HG03135 (cell line): ENCODE measurements around the gene EPHB3.
"Not testable (repeated sequence)": the region's sequence is repeated elsewhere in the genome, so short reads cannot be mapped to it uniquely, and the experiment has no call there.

Experiments
- ATAC-seq: cut with Tn5 transposase; IDR thresholded peaks from one replicate; pipeline ENCODE4 v1.9.1; 2021; ENCODE audit warnings: mild to moderate bottlenecking, moderate library complexity; ENCODE audit not compliant: unreplicated experiment

EPHB3 gene

DNA sequence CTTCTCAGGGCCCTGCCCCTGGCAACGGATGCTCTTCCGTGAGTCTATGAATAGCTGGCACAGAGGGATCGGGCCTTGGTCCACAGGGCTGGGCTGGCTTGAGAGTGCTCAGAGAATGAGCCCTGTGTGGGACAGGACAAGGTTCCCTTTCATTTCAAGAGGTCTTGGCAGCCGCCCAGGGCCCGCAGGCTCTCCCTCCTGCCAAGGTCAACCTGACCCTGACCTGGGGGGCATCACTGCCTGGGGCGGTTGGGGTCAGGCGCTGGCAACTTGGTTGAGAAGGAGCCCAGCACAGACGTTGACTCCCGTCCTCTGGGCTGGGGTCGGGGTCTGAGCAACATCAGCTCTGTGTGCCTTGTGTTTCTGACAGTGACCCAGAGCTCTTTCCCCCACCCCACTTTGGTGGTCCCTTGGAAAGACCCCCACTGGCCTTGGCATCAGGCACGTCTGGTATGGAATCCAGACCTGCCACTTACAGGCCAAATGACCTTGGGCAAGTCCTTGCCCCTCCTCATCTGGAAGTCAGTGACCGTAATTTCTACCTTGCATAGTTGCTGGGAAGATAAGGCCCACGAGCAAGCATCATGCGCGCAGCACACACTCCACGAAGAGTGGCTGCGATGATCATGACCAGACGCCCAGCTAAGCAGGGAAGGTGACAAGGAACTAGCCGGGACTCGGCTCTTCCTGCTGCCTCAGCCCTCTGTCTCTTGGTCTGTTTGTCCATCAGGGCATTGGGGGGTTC, 36.4 kb downstream of the EPHB3 start:
- ATAC-seq = no peak

DNA sequence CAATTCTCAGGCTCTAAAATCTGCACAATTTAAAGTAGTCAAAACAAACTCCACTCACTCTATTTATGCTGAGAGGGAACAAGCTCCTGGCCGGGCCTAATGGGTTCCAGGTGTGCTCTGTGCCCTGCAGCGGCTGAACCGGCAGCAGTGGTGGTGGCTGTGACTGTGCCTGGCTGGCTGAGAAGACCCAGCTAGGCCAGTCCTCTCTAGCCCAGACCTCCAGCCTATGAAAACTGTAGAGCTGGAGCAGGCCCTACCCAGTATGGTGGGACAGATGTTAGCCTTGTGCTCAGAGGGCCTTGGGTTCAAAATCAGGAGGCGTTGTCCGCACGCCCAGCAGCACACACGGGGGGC, 37.0 kb downstream of the EPHB3 start:
- no peak for ATAC-seq

DNA sequence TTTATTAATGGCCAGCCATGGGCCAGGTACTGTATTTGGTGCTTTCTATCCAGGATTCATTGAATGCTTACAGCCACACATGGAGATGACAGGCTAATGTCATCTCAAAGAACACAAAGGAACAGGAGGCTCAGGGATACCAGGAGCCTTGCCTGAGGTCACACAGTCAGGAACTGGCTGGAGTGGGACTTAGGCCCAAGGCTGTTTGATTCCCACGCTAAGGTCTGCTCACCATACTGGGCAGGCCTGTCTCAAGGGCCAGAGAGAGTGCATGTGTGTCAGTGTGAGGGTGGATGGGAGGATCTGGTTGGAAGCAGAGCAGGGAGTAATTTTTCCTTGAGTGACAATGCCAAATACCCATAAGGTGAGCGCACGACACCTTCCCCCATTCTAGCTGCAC, 37.6 kb downstream of the EPHB3 start:
- no peak for ATAC-seq

DNA sequence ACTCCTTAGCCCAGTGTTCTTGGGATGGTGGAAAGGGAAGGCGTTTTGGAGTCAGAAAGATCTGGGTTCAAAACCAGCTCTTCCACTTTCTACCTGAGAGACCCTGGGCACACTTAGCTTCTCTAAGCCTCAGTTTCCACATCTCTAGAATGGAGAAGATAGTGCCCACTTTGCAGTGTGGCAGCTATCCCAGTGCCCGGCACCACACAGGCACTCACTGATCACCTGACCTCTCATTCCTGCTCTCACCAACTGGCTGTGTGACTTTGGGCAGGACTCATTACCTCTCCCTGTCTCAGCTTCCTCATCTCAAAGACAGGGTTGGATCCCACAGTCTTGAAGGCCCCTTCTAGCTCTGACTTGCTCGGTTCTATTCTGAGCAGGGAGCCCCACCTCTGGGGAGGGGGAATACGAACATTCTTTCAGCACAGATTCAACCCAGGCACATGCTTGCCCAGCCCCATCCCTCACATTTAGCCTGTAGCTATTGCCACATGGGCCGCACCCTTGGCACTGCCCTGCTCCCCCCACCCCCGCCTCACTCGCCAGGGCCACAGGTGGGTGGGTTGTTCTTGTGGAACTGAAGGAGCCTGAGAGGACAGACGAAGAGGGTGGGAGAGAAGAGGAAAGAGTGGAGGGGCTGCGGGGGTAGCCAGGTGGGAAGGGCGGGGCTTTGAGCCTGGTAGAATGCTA, 39.2 kb downstream of the EPHB3 start:
- ATAC-seq = no peak

DNA sequence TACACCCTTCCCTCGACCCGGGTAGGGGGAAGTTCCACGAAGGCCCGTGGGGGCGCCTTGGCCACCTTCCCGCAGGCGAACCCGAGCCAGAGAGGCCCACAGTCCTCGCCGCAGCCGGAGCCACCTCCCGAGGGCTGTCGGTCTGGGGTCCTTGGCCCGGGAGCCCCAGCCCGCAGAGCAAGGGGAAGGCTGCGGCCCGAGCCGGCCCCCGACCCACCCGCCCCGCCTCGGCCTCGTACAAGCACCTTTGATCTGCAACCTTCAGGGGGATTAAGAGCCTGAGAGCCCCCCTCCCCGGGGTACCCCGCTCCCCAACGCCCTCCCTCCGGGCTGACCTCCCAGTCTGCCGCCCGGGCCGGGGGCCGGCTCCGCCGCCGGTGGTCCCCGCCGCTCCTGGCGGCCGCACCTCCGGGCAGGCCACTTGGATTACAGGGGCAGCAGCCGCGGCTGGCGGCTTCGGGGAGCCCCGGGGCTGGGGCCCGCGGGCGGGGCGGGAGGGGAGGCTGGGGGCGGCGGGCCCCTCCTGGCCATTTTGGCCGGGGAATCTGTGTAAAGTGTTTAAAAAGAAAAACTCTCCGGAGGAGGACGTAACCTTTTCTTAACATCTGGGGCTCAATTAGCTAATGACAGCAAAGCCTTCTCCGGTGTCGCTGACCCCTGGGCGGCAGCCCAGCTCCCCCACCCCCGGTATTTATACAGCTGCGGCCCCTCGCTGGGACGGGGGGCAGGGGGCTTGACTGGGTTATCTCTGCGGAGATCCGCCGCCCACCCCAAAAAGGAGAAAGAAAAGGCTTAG, 40.2 kb downstream of the EPHB3 start:
- no peak for ATAC-seq

DNA sequence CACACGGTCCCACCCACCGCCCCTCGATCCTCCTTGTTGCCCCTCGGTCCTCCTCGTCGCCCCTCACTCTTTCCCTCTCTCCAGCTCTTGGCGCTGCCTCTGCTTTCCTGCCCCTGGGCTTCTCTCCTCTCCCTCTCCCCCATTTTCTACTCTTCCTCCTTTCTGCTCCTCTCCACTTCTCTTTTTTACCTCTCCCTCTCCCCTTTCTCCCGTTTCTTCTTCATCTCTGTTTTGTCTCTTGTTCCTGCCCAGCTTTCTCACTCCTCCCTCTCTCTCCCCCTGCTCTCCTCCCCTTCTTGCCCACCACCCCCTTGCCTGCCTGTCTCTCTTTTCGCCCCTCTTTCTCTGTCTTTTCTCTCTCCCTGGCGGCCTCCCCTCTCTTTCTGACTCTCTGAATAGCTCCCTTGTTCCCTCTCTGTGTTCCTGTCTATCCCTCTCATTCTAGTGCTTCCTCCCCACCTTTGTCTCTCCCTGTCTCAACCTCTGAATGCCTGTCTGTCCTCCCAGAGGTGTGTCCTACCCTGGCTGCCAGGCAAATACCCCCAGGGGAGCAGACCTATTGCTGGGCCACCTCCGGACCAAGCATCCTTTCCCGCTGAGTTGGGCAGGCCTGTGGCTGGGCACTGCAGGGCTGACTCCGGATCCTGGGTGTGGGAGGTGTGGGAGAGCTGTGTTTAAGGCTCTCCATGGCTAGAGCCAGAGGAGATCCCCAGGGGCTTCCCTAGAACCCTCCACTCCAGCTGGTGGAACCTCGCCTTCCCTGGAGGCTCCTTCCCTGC, 41.0 kb downstream of the EPHB3 start:
- no peak for ATAC-seq

DNA sequence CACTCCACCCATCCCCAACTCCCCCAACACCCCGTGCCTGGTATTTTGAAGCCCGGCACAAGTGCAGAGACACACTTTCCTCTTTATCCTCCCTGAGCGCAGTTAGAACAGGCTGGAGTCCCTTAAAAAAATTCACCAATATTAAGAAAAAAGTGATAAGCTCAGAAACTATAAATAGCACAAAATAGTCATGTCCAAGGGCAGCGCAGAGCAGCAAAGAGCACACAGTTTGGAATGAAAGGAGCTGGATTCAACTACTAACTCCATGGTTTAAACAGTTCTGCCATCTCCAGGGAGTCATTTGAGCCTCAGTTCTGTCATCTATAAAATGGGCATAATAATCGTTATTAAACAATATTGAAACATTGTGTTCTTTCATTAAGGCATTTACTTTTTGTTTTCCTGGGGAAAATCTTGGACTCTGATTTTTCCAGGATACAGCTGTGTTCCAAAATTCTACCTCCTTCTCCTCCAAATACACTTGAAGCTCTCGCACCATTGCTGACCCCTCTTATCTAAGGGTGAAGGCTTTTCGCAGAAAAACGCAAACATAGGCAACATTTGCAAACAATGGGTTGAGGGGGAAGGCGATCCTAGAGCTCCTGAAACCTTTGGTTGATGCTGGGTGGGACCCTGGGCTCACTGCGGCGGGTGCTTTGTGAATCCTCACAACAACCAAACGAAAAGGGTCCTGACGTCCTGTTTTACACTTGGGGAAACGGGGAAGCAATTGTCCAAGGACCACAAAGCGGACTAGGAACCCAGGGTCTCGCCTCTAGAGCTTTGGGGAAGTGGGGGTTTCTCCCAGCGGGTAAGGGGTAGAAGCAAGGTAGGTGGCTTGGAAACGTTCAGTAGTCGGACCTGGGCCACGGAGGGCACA, 41.8 kb downstream of the EPHB3 start:
- no peak for ATAC-seq

DNA sequence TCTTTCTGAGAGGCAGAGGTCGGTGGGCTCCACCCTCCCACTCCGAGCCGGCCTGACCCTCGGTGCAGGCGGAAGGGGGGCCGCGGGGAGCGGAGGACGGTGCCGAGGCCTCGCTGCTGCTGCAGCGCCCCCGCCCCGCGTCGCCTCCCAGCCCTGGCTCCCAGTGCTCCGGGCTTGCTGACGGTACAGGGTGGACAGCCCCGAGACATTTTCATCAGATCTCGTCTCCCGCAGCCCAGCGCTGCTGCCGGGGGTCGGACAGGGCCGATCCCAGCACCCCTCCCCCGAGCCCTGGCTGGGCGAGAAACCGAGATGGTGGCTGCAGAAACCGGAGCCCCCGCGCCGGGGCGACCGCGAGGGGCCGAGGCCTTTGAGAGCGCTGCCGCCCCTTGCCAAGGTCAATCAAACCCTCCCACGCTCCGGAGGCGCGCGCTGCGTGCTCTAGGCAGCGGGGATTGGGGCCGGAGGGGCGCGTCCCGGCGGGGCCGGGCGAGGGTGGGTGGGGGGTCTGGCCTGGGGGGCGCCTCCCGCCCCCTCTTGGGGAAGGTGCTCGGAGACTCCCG, 42.5 kb downstream of the EPHB3 start:
- ATAC-seq = no peak

DNA sequence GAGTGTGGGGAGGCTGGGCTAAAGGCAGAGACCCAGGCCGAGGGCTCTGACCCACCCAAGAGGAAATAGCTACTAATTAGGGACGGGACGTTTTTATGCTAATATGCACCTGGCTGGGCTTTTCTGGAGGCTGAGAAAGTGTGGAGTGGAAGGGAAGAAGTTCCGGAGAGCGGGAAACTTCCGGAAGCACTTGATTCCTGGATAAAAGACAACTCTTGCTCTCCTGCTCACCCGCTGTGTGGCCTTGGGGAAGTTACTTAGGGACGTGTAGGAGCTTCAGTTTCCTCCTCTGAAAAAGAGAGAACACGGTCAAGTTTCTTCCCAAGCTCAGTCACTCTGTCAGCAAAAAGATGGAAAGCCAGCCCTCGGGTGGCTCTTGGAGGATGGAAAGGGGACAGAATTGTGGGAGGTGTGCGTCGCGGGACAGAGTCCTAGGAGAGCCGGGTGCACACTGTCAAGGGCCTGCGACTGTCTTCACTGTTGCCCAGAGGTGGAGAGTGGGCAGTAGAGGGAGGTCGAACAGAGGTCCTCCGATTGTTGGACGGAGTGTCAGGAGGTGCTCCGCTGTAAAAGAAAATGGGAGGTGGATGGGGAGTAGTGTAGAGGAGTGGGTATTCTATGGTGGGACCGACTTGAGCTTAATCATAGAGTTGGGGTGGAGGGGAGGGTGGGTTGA, 43.2 kb downstream of the EPHB3 start:
- no peak for ATAC-seq

DNA sequence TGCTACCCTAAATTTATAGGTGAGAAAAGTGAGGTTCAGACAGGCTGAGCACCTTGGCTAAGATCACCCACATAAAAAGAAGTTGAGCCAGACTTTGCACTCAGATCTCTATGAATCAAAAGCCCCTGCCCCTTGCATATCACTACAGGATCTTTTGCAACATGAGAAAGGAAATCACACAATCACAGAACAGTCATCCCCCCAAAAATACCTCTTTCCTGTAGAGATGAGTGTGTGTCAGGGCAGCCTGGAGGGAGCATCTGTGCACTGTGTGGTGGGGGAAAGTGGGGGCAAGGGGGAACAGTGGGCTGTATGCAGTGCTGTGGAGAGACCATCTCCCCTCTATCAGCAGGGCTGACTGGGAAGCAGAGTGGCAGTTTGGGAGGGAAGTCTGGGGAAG, 46.6 kb downstream of the EPHB3 start:
- no peak for ATAC-seq

DNA sequence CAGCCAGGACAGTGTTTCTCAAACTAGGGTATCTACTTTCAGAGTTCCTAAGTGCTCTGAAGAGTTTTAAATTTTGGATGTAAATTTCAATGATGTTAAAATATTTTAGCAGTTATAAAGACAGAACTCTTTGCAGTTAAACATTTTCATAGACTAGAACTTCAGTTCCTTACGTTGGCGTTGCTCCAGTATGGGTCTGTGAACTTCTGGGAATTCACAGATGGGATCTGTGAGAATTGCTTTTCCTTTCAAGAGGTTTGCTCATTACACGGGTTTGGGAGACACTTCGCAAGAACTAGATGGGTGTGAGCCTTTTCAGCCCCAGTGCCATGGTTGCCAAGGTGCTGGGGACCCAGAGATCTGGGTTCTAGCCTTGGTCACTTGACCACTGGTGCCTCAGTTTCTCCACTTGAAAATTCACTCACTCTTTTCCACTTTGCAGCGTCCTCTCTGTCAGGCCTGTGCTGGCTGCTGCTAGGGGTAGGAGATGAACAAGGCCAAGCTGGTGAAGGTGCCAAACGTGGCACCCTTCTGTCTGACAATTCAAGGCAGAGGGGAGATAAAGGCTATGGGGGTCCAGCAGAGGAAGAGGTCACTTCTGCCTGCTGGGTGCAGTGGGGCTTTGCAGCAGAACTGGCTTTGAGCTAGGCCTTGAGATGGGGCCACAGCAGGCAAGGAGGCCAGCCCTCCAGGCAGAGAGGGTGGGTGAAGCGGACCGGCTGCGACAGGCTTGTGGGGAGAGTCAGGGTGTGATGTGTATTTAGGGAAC, 48.1 kb downstream of the EPHB3 start:
- no peak for ATAC-seq

DNA sequence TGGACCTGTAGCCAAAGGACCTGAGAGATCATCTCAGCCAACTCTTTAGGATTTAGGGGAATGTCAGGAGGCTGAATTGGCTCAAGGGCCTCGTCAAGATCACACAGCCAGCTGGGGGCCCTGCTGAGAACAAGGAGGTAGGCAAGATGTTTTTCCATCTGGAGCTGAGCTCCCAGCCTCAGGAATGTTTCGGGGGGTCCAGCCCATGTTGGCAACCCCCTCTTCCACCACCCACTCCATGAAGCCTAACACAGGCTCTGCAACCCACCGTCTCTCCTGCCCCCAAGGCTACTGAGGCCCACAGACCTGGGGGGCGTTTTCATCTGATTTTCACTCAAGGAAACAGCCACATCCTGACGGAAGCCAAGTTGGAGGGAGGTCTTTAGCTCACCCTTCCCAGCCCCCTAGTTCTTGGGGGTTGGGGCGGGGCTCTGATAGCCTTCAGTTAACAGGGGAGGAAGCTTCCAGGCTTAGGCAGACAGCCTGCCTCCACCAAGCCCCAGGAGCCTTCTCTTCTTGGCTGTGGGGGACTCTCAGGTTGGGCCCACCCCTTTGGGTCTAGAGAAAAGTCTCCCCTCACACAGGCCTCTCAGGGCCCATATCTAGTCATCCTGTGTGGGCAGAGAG, 48.8 kb downstream of the EPHB3 start:
- no peak for ATAC-seq

DNA sequence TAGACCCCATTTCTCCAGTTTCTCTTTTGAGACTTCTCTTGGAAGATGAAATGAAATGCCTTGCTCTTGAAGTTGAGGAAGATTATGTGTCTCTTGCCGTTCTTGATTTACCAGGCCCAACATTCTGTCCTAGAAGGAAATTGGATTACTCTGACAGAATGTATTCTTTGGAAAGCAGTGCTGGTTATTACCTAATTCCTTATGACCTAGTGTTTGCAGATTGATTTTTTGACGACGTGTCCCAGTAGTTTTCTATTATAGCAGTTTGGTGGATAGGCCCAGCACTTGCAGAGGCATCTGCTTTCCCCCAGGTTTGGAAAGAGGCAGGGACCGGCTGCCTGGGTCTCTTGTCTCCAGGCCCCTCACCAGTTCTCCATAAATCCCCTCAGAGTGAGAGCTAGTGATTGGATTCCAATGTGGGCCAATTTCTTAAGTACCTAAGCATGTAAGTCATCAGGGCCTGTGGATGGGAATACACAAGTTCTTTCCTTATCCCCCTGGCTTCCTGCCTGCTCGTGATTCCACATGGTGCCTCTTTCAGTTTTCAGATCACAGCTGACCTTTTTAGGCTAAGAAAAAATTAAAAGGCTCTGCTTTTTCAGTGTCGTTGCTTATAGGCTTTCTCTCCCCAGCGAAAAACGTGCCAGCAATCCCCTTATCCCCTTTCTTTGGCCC, 50.2 kb downstream of the EPHB3 start:
- no peak for ATAC-seq

DNA sequence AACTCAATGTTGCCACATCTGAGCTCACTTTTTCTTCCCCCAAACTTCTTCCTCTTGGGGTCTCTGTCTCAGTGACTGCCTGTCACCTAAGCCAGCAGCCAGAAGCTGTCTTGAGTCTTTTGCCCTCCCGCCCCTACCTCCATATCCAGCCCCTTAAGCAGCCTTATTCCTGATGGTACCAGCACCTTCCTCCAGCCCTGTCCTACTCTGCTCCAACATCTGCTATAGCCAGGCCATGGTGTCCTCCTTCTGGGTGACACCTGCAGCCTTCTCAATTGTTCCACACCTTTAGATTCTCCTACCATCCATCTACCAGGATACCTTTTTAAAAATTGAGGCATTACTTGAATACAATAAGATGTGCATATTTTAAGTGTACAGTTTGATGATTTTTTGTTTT, 53.8 kb downstream of the EPHB3 start:
- no peak for ATAC-seq

DNA sequence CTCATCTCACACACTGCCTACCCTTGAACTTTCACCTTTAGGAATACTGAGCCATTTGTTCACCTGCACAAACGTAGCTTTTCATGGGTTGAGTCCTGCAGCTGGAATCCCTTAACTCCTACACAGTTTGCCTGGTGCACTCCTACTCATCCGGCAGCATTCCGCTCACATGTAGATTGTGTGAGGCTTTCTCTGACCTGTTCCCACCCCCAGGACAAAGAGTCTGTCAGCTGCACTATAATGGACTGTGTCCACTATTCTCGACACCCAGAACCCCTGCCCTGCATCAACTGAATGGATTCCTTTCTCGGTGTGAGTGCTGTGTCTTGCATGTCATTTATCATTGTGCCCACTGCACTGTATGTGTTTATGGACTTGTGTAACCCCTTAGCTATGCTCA, 54.9 kb downstream of the EPHB3 start:
- no peak for ATAC-seq

DNA sequence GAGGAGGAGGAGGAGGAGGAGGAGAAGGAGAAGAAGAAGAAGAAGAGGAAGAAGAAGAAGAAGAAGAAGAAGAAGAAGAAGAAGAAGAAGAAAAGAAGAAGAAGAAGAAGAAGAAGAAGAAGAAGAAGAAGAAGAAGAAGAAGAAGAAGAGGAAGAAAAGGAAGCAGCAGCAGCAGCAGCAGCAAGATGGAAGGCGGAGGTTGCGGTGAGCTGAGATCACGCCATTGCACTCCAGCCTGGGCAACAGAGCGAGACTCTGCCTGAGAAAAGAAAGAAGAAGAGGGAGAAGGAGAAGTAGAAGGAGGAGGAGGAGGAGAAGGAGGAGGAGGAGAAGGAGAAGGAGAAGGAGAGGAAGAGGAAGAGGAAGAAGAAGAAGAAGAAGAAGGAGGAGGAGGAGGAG, 55.7 kb downstream of the EPHB3 start:
- ATAC-seq = not testable (repeated sequence)

DNA sequence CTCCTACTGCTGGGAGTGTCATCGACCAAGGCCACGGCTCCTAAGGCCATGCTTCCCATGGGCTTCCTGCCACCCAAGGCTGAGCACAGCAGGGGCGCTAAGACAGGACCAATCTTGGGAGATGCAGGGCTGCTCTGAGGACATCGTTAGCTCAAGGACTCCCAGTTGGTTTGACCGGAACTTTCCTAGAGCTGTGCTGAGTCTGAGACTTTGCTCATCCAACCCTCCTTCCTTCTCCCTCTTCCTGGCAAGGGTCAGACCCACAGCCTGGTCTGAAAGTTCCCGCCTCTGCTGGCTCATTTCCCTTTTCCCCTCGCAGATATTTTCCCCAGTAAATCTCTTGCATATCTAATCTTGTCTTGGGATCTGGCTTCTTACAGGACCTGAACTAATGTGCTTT, 57.2 kb downstream of the EPHB3 start:
- no peak for ATAC-seq

DNA sequence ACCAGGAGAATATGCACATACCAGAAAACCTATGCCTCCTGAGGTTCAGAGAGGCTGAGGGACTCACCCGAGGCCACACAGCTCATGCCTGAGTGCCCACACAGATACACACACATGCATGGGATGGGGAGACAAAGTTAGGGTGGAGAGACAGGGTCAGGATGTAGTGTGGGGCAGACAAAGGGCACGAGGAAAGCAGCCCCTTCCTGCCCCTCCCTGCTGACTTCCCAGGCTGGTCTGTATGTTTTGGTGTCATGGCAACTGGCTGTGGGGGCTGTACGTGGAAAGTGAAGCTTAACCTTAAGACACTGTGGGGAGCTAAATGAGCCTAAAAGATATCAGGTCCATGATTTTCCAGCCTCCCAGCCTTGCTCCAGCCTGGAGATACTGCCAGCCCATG, 57.8 kb downstream of the EPHB3 start:
- no peak for ATAC-seq
